SK-N-SH (cell line): ENCODE measurements around the gene YKT6. TPM values are rescaled to one million over a fixed set of nuclear protein-coding genes. Genes with fewer than 3 reads are reported as not detected.

Experiments
- CTCF ChIA-PET: fragments of 300-600, 350-600 bp; formaldehyde crosslinking; extraction: SDS; loops from one replicate; lab custom pipeline; 2021; lab: Yijun Ruan, JAX
- POLR2A ChIA-PET: fragments of 350-600 bp; sonication (Branson Sonifier 250); formaldehyde crosslinking; extraction: SDS; loops from one replicate; lab custom pipeline; 2020; ENCODE audit warnings: antibody characterized with exemption, inconsistent platforms; lab: Yijun Ruan, JAX
- DNase-seq: peaks from one replicate; pipeline ENCODE4 v3.0.0; 2012
- H2AFZ ChIP-seq: fragments of 200-600 bp; sonication (generic); 2 replicates; pipeline ENCODE4 v1.8.1; 2016; ENCODE audit warnings: antibody characterized with exemption, mild to moderate bottlenecking, low read depth
- H3F3A ChIP-seq: fragments of 200-600 bp; sonication (generic); replicated peaks from 2 replicates; pipeline ENCODE3; 2016; ENCODE audit warnings: antibody characterized with exemption, mild to moderate bottlenecking; ENCODE audit not compliant: insufficient read depth
- H3K27ac ChIP-seq, 2 experiments: fragments of 200-500 bp in 1 of 2; fragments of 200-600 bp in 1 of 2; sonication (Bioruptor generic) in 1 of 2; sonication (generic), shearing (Covaris generic) in 1 of 2; 2 replicates each; pipeline versions ENCODE4 v1.5.1 to v1.6.1; 2014 to 2016; ENCODE audit warnings: low read depth in 2 of 2, inconsistent platforms in 1 of 2, low read length in 1 of 2, mild to moderate bottlenecking in 1 of 2, mixed read lengths in 1 of 2
- H3K27me3 ChIP-seq: fragments of 200-600 bp; sonication (generic), shearing (Covaris generic); 2 replicates; pipeline ENCODE4 v1.6.1; 2016; ENCODE audit warnings: mixed run types; ENCODE audit not compliant: insufficient read depth
- H3K36me3 ChIP-seq, 2 experiments: fragments of 200-500 bp in 1 of 2; fragments of 200-600 bp in 1 of 2; sonication (Bioruptor generic) in 1 of 2; sonication (generic) in 1 of 2; replicated peaks in 1 of 2; 2 replicates each; pipeline versions ENCODE3 to v1.5.1; 2014 to 2016; ENCODE audit warnings: low read length in 1 of 2, mild to moderate bottlenecking in 1 of 2; ENCODE audit not compliant: insufficient read depth in 2 of 2, control insufficient read depth in 1 of 2
- H3K4me1 ChIP-seq, 2 experiments: fragments of 200-500 bp in 1 of 2; fragments of 200-600 bp in 1 of 2; sonication (Bioruptor generic) in 1 of 2; sonication (generic), shearing (Covaris generic) in 1 of 2; 2 replicates each; pipeline versions ENCODE4 v1.5.1 to v1.6.1; 2014 to 2016; ENCODE audit warnings: low read depth in 1 of 2, low read length in 1 of 2, mixed run types in 1 of 2; ENCODE audit not compliant: insufficient read depth in 2 of 2, control insufficient read depth in 1 of 2
- H3K4me2 ChIP-seq: fragments of 200-600 bp; sonication (generic), shearing (Covaris generic); 2 replicates; pipeline ENCODE4 v1.6.1; 2017; ENCODE audit warnings: mixed run types
- H3K4me3 ChIP-seq, 2 experiments: fragments of 200-500 bp in 1 of 2; fragments of 200-600 bp in 1 of 2; sonication (Bioruptor generic) in 1 of 2; sonication (generic), shearing (Covaris generic) in 1 of 2; 2 replicates each; pipeline versions ENCODE4 v1.5.1 to v1.8.1; 2014 to 2016; ENCODE audit warnings: low read depth in 2 of 2, inconsistent platforms in 1 of 2, low read length in 1 of 2, mild to moderate bottlenecking in 1 of 2, mixed read lengths in 1 of 2, moderate library complexity in 1 of 2
- H3K79me2 ChIP-seq: fragments of 200-600 bp; sonication (generic); 2 replicates; pipeline ENCODE4 v1.8.1; 2017; ENCODE audit warnings: mild to moderate bottlenecking; ENCODE audit not compliant: insufficient read depth
- H3K9ac ChIP-seq: fragments of 200-600 bp; sonication (generic); 2 replicates; pipeline ENCODE4 v1.6.1; 2017; ENCODE audit warnings: mixed run types
- H3K9me2 ChIP-seq: fragments of 200-600 bp; sonication (generic); 2 replicates; pipeline ENCODE4 v1.6.1; 2017; ENCODE audit warnings: mixed run types
- H3K9me3 ChIP-seq: fragments of 200-600 bp; sonication (generic); 2 replicates; pipeline ENCODE4 v1.6.1; 2017; ENCODE audit warnings: mixed run types, mild to moderate bottlenecking, moderate library complexity
- H4K20me1 ChIP-seq: fragments of 200-600 bp; sonication (generic); 2 replicates; pipeline ENCODE4 v1.6.1; 2017; ENCODE audit warnings: mild to moderate bottlenecking, mixed run types; ENCODE audit not compliant: insufficient read depth
- CHD2 ChIP-seq: fragments of 150-350 bp; IDR thresholded peaks from 2 replicates; pipeline ENCODE4 v1.6.1; 2018; ENCODE audit warnings: low read length; ENCODE audit not compliant: partially characterized antibody
- ELF1 ChIP-seq: IDR thresholded peaks from 2 replicates; pipeline ENCODE4 v1.4.0; 2012
- EP300 ChIP-seq, 2 experiments: IDR thresholded peaks; 2 replicates each; pipeline versions ENCODE4 v1.4.0 to v1.6.1; 2012; ENCODE audit warnings: borderline replicate concordance in 1 of 2, low read depth in 1 of 2, low read length in 1 of 2
- EZH2phosphoT487 ChIP-seq: fragments of 200-600 bp; sonication (generic); IDR thresholded peaks from 2 replicates; pipeline ENCODE4 v1.6.1; 2017; ENCODE audit warnings: low read depth, mixed run types, mild to moderate bottlenecking, antibody characterized with exemption, moderate library complexity, borderline replicate concordance
- GABPA ChIP-seq: IDR thresholded peaks from 2 replicates; pipeline ENCODE4 v1.4.0; 2012; ENCODE audit warnings: low read depth, mild to moderate bottlenecking
- GATA2 ChIP-seq: sonication (generic); formaldehyde crosslinking; IDR thresholded peaks from 2 replicates; pipeline ENCODE4 v1.5.0; 2020; ENCODE audit warnings: mild to moderate bottlenecking, missing genetic modification reagents
- MEF2A ChIP-seq: IDR thresholded peaks from 2 replicates; pipeline ENCODE4 v1.4.0; 2012; ENCODE audit warnings: low read depth, borderline replicate concordance
- NFIC ChIP-seq: IDR thresholded peaks from 2 replicates; pipeline ENCODE4 v1.4.0; 2012; ENCODE audit warnings: borderline replicate concordance
- NRF1 ChIP-seq: IDR thresholded peaks from 2 replicates; pipeline ENCODE4 v1.6.1; 2012; ENCODE audit warnings: low read depth, mild to moderate bottlenecking, low read length
- RAD21 ChIP-seq: IDR thresholded peaks from 2 replicates; pipeline ENCODE4 v1.6.1; 2012; ENCODE audit warnings: mild to moderate bottlenecking, low read length
- RCOR1 ChIP-seq: fragments of 150-350 bp; IDR thresholded peaks from 2 replicates; pipeline ENCODE4 v1.6.1; 2017; ENCODE audit warnings: antibody characterized with exemption, low read length
- RFX5 ChIP-seq: IDR thresholded peaks from 2 replicates; pipeline ENCODE4 v1.6.1; 2012; ENCODE audit warnings: mild to moderate bottlenecking, improper control_type of control experiment, low read length
- SMC3 ChIP-seq: IDR thresholded peaks from 2 replicates; pipeline ENCODE4 v1.6.1; 2012; ENCODE audit warnings: low read depth, low read length, improper control_type of control experiment
- TAF1 ChIP-seq: IDR thresholded peaks from 2 replicates; pipeline ENCODE4 v1.6.1; 2012; ENCODE audit warnings: low read depth, mild to moderate bottlenecking, low read length, moderate library complexity, borderline replicate concordance
- TCF12 ChIP-seq: IDR thresholded peaks from 2 replicates; pipeline ENCODE4 v1.4.0; 2012
- TEAD4 ChIP-seq: IDR thresholded peaks from 2 replicates; pipeline ENCODE4 v1.4.0; 2012; ENCODE audit warnings: mild to moderate bottlenecking, borderline replicate concordance; ENCODE audit not compliant: insufficient read depth
- YY1 ChIP-seq: IDR thresholded peaks from 2 replicates; pipeline ENCODE4 v1.4.0; 2012; ENCODE audit warnings: low read depth, mild to moderate bottlenecking
- WGBS: methylation state at CpG from one replicate; pipeline ENCODE4 v1.1.6; 2017; ENCODE audit warnings: low lambda C conversion rate; 5-methylcytosine and 5-hydroxymethylcytosine counted together
- polyA plus RNA-seq, 3 experiments: library from polyadenylated mRNA; depleted of rRNA; stranded (reverse); fragments of >200 nt; gene quantifications; 2 replicates each; pipeline ENCODE4 v1.2.3, GENCODE V29; 2012
- TF ChIP-seq, protein P1 (sequence below): IDR thresholded peaks from 2 replicates; pipeline ENCODE4; 2012
- TF ChIP-seq, protein P2 (sequence below): IDR thresholded peaks from 2 replicates; pipeline ENCODE4 v1.4.0; 2012; ENCODE audit warnings: low read depth, borderline replicate concordance
- TF ChIP-seq, protein P3 (sequence below): fragments of 200-600 bp; sonication (generic); IDR thresholded peaks from 2 replicates; pipeline ENCODE4 v1.6.1; 2017; ENCODE audit warnings: antibody characterized with exemption, mild to moderate bottlenecking, moderate library complexity
- TF ChIP-seq, protein P4 (sequence below): IDR thresholded peaks from 2 replicates; pipeline ENCODE4 v1.4.0; 2012; ENCODE audit warnings: low read depth

Gene YKT6
- polyA plus RNA-seq, 1 of the 3 experiments (the other 2 are of a cell fraction): 170 TPM

DNA sequence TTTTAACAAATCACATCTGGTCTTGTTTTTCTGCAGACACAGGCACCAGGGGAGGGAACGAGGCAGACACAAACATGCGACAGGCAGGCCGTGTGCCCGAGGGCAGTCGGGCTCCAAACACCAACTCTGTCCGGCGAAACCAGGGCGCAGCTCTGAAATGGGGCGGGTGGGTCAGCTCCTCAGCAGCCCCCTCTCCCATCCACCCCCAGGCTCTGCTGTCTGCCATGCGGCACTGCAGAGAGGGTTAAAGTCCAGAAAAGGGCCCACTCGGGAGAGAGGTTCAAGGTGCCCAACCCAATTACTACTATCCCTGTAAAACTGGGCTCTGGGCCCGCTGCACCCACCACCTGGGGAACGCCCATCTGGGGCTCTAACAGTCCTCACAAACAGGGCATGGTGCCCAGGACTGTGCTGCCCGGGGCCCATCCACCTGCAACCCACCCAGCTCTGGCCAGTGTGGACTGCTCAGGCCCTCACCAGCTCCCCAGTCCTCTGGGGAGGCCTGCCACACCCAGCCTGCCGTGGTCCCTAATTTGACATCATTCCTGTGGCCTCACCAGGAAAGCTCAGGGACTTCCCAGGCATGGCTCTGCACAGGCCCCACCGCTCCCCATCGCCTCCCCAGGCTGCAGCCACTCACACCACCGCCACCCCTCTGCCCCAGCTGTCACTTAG lies 18.7 kb downstream of the YKT6 start:
- no peak overlapping the region for H3K4me3 ChIP-seq
- WGBS: 71% methylated on average over 18 of the region's 18 CpGs
- ChIA-PET POLR2A (no interaction called here), CTCF (interaction anchor here (1.5 to 3.8 kb wide), 3 partner anchors 15 to 25 kb away, joined by 3 to 19 read pairs (median 6); no protein-coding TSS in a partner anchor)
- no peaks in the 10 kb centered on the region for H3K9me3 ChIP-seq
- H3K27ac ChIP-seq: peak overlapping the region in 1 of 2 experiments; percentile 7; a peak in 2 of 4 replicates
- no peaks in the 10 kb centered on the region for H3K79me2 ChIP-seq
- no peak overlapping the region for H3K9ac ChIP-seq
- 0 out of 2 replicates have a peak, but pooled peaks cover 4% of the 10 kb centered on the region for H4K20me1 ChIP-seq
- H3K36me3 ChIP-seq: peaks cover 0 to 3% of the 10 kb centered on the region in 2 experiments
- H3K9me2 ChIP-seq: no peaks in the 10 kb centered on the region
- no peaks in the 10 kb centered on the region for H3F3A ChIP-seq
- H2AFZ ChIP-seq: no peak overlapping the region
- H3K4me2 ChIP-seq: no peak overlapping the region
- H3K27me3 ChIP-seq: no peaks in the 10 kb centered on the region
- H3K4me1 ChIP-seq: peaks cover 0 to 51% of the 10 kb centered on the region in 2 experiments; a peak in 1 of 4 replicates
- DNase-seq: peak; percentile 72
- TF ChIP-seq RAD21 (no peak), RFX5 (no peak), TAF1 (no peak), EP300 (IDR thresholded peaks at IDR 0.05; ENCODE audit: borderline replicate concordance in 1 of 2, low read depth in 1 of 2, low read length in 1 of 2) (no peak), MEF2A (no peak), CHD2 (no peak), RCOR1 (no peak), YY1 (no peak), GABPA (no peak), EZH2phosphoT487 (no peak), SMC3 (no peak), TCF12 (no peak)
- TF ChIP-seq, protein P1, sequence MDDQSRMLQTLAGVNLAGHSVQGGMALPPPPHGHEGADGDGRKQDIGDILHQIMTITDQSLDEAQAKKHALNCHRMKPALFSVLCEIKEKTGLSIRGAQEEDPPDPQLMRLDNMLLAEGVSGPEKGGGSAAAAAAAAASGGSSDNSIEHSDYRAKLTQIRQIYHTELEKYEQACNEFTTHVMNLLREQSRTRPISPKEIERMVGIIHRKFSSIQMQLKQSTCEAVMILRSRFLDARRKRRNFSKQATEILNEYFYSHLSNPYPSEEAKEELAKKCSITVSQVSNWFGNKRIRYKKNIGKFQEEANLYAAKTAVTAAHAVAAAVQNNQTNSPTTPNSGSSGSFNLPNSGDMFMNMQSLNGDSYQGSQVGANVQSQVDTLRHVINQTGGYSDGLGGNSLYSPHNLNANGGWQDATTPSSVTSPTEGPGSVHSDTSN: no peak
- TF ChIP-seq, protein P2, sequence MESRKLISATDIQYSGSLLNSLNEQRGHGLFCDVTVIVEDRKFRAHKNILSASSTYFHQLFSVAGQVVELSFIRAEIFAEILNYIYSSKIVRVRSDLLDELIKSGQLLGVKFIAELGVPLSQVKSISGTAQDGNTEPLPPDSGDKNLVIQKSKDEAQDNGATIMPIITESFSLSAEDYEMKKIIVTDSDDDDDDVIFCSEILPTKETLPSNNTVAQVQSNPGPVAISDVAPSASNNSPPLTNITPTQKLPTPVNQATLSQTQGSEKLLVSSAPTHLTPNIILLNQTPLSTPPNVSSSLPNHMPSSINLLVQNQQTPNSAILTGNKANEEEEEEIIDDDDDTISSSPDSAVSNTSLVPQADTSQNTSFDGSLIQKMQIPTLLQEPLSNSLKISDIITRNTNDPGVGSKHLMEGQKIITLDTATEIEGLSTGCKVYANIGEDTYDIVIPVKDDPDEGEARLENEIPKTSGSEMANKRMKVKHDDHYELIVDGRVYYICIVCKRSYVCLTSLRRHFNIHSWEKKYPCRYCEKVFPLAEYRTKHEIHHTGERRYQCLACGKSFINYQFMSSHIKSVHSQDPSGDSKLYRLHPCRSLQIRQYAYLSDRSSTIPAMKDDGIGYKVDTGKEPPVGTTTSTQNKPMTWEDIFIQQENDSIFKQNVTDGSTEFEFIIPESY: no peak

DNA sequence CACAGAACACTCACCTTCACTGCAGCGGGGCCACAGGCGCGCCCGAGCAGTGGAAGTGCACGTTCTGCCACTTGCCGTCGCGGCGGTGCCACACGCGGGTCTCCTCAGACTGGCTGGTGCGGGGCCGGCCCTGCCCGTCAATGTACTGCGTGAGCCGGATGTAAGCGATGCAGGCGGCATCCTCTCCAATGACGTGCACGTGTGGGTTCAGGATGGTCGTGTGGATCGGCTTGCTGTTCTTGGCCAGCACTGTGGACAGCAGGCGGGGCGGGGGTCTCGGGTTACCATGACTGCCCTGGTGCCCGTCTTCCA lies 19.2 kb downstream of the YKT6 start:
- Histone ChIP-seq H3K9me2 (no peaks in the 10 kb centered on the region), H3K4me1 (peaks cover 0 to 56% of the 10 kb centered on the region in 2 experiments; a peak in 1 of 4 replicates), H3K9me3 (no peaks in the 10 kb centered on the region), H2AFZ (no peak overlapping the region), H3K27ac (no peak overlapping the region)
- CTCF ChIA-PET: no interaction called here
- TF ChIP-seq NRF1 (no peak), TAF1 (no peak), GATA2 (no peak), TEAD4 (no peak), ELF1 (no peak), NFIC (no peak)
- TF ChIP-seq, protein P3, sequence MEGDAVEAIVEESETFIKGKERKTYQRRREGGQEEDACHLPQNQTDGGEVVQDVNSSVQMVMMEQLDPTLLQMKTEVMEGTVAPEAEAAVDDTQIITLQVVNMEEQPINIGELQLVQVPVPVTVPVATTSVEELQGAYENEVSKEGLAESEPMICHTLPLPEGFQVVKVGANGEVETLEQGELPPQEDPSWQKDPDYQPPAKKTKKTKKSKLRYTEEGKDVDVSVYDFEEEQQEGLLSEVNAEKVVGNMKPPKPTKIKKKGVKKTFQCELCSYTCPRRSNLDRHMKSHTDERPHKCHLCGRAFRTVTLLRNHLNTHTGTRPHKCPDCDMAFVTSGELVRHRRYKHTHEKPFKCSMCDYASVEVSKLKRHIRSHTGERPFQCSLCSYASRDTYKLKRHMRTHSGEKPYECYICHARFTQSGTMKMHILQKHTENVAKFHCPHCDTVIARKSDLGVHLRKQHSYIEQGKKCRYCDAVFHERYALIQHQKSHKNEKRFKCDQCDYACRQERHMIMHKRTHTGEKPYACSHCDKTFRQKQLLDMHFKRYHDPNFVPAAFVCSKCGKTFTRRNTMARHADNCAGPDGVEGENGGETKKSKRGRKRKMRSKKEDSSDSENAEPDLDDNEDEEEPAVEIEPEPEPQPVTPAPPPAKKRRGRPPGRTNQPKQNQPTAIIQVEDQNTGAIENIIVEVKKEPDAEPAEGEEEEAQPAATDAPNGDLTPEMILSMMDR: no peak
- TF ChIP-seq, protein P4, sequence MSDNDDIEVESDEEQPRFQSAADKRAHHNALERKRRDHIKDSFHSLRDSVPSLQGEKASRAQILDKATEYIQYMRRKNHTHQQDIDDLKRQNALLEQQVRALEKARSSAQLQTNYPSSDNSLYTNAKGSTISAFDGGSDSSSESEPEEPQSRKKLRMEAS: no peak
- TF ChIP-seq, protein P2: no peak
- TF ChIP-seq, all 33 proteins: peak for 0
- 89% methylated on average over 21 of the region's 26 CpGs for WGBS
- Histone ChIP-seq H3K27me3 (no peaks in the 10 kb centered on the region), H3K4me2 (no peak overlapping the region), H3K36me3 (no peaks in the 10 kb centered on the region), H3K9ac (no peak overlapping the region), H4K20me1 (0 out of 2 replicates have a peak, but pooled peaks cover 4% of the 10 kb centered on the region), H3F3A (no peaks in the 10 kb centered on the region), H3K79me2 (no peaks in the 10 kb centered on the region), H3K4me3 (no peak overlapping the region)
- POLR2A ChIA-PET: no interaction called here
- peak; percentile 41 for DNase-seq
